DMS114 treated with DMSO at 0.1 percent for 48 hours (cell line): ENCODE results near the gene C6orf47.
"Not testable (repeated sequence)": the region's sequence is repeated elsewhere in the genome, so short reads cannot be mapped to it uniquely, and the experiment has no call there.

Source experiments
- DNase-seq: peaks from one replicate; lab custom pipeline; 2025; ENCODE audit not compliant: unreplicated experiment; lab: John Stamatoyannopoulos, UW

C6orf47 gene, protein sequence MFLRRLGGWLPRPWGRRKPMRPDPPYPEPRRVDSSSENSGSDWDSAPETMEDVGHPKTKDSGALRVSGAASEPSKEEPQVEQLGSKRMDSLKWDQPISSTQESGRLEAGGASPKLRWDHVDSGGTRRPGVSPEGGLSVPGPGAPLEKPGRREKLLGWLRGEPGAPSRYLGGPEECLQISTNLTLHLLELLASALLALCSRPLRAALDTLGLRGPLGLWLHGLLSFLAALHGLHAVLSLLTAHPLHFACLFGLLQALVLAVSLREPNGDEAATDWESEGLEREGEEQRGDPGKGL

GRCh38 chr6:31660381-31661261 lies at the start of gene C6orf47:
Gene C6orf47, minus strand, starts transcription at chr6:31660778. Its CDS starts 831 bp downstream, at chr6:31659947.
- DNase-seq, result peak; percentile 75

DNA sequence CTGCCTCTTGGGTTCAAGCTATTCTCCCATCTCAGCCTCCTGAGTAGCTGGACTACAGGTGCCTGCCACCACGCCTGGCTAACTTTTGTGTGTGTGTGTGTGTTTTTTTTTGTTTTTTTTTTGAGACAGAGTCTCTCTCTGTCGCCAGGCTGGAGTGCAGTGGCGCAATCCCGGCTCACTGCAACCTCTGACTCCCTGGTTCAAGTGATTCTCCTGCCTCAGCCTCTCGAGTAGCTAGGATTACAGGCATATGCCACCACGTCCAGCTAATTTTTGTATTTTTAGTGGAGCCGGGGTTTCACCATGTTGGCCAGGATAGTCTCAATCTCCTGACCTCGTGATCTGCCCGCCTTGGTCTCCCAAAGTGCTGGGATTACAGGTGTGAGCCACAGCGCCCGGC lies 48.6 kb upstream of the C6orf47 start:
- not testable (repeated sequence) for DNase-seq

- no peak for DNase-seq
Measured at GRCh38 chr6:31708224-31708623, 47.6 kb upstream of the C6orf47 start.

GRCh38 chr6:31707701-31708100 lies 47.1 kb upstream of the C6orf47 start:
- no peak for DNase-seq

- no peak for DNase-seq
Measured at GRCh38 chr6:31706599-31706998, 46.0 kb upstream of the C6orf47 start, which contains the start of gene LY6G6F. Gene LY6G6F, plus strand, starts transcription at chr6:31706866. Its CDS starts 41 bp downstream, at chr6:31706907.

DNA sequence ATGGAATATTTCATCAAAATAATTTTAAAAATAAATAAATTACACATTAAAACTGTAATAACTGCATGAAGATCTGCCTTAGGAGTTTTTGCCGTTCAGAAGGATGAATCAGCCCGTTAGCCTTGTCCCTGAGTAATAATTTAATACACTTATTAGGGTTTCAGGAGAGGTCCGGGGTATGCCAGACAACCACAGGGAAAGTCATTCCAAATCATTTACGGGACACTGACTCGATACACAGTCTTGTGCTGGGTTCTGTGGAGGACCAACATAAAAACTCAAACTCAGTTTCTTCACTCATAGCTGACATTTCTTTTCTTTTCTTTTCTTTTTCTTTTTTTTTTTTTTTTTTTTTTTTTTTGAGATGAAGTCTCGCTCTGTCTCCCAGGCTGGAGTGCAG lies 45.4 kb upstream of the C6orf47 start:
- no peak for DNase-seq

- peak; percentile 98 for DNase-seq
Measured at GRCh38 chr6:31702819-31703716, 42.5 kb upstream of the C6orf47 start, which contains the start of gene ABHD16A. Gene ABHD16A, minus strand, starts transcription at chr6:31703324. Its CDS starts 43 bp downstream, at chr6:31703281.

DNA sequence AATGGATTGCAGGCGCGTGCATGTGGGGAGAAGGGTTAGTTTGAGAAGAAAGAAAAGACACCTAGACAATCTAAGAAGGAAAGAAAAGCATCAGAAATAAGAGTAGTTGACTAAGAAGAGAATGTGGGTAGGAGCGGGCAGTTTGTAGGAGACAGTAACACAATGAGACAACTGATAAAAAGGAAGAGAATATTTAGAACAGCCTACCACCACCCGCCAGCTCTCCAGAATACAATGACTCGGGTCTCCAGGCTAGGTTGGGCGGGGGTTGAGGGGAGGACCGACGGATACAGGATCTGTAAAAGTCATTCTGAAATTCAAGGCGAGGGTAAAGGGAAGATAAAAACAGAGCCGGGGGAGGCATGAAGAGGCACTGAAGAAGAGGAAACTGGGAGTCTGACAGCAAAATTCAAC lies 41.8 kb upstream of the C6orf47 start:
- DNase-seq, result no peak

DNA sequence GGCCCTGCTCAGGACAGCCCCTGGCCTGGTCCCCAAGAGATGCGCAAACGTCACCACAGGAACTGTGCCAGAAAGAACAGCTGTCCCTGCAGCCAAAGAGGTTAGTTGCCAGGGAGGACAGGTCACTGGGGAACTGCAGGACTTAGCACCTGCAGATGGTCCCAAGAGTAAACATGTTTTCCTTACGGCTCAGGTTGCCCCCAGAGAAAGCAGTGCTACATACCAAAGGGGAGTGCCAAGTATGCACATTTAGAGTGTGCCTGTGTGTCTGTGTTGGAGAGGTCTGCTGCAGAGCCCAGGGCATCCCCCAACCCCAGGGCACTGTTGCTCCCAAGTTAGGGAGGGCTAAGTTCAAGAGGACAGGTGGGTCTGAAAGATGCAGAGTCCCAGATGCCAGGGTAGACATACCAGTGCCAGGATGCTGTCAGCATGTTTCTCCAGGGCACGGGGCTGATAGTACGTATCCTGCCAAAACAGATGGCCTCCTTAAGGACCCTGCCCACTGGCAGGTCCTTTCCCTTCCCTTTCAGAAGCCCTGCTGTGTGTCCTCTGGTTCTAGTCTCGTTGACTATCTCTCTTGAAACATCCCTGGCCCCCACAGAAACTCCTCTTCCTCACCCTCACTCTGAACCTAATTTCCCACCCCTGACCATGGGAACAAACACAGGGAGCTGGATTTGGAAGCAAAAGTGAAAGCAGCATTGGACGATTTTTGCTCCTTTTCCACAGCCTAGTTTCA lies 41.3 kb upstream of the C6orf47 start:
- DNase-seq, result no peak

- DNase-seq, result no peak
Measured at GRCh38 chr6:31700740-31701401, 40.3 kb upstream of the C6orf47 start.

DNA sequence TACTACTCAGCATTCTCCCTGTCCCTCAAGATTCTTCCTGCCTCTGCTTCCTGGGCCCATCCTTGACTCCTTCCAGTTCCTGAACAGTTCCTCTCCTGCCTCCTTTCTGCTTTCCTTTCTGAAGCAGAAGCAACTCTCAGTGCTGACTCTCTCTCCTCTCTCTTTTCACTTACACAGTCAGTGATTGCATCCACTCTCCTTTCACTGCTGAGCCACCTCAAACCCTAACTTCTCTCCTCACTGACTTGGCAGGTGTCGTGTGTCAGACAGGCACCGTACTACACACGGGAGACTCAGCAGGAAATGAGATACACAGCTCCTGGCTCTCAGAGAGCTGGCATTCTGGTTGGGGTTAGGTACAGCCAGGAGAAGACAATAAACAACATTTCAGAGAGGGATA lies 37.0 kb upstream of the C6orf47 start:
- DNase-seq, result no peak

GRCh38 chr6:31693535-31693934 lies 33.0 kb upstream of the C6orf47 start:
- DNase-seq, result no peak

- no peak for DNase-seq
Measured at GRCh38 chr6:31692886-31693285, 32.3 kb upstream of the C6orf47 start.

DNA sequence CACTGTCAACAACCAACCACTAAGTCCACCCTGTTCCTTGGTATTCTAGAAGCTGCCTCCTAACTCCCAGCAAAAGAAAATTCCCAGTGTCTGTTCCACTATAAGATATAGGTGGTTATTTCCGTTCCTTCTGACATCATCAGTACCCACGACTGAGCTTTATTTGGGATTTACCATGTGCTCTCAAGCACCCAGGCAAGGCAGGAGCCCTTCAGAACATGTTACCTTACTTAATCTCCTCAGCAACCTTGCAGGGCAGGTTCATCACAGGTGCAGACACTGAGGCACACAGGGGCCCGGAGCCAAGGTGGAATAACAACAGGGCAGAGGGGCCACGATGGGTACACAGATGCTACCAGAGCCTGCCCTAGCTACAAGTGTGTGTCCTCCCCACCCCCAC lies 31.8 kb upstream of the C6orf47 start:
- no peak for DNase-seq

DNA sequence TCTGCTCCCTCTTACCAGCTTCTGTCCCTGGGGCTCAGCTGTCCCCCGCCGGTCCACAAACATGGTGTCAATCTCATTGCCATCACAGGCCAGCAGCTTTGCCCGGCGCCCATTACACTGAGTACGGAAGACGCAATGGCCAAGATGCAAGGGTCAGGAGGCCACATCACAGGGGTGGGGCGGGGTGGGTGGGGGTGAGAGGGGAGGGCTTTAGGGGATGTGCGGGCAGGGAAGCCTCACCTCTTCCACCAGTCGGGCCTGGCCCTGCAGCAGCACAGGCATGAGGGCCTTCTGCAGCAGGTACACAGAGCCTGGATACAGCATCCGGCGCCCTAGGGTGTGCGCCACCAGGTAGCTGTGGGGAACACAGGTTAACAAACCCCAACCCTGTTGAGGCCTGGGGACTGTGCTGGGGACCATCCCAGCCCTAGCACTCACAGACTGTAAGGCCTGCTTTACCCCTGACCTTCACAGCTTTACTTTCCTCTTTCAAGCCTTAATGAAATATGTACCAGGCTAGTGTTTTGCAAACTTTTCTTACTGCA lies 31.1 kb upstream of the C6orf47 start:
- no peak for DNase-seq

GRCh38 chr6:31691078-31691463 lies 30.5 kb upstream of the C6orf47 start:
- DNase-seq, result no peak

DNA sequence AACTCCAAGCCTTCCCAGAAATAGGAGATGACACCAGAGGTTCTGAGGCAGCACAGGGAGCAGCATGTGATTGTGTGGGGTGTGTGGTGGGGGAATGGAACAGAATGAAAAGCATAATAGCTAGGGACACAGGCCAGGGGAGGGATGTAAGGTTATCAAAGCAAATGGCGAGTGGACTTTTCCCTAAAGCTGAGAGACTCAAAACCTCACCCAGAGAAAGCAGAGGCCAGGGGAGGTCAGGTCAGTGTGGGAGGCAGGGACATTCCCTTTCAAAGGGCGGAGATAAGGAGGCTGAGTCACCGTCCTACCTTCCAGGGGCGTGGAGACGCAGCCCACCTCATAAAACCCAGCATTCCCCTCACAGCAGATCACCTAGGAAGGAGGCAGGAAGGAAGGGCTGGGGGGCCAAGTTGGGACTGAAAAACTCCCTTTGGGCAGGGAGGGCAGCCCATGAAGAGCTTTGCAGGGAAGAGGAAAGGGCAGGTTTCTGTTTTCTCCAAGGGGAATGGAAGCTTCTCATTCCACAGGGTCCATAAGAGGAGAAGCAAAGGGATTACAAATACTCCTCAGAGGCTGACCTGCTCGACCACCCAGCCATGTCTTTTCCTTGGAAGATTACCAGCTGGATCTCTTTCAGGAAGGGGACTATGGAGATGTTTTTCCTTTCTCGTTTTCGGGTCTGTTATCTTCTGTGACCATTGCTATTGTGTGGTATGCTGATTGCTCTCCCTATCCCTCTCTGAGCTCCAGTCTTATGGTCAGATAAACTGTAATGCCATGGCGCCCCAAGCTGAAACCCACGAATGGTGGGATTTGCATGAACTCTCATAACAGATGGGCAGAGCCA lies 29.9 kb upstream of the C6orf47 start:
- DNase-seq, result no peak

- DNase-seq, result no peak
Measured at GRCh38 chr6:31689249-31690110, 28.9 kb upstream of the C6orf47 start.
